Keratinocyte (primary cell): Measurements from ENCODE around the gene SLC25A43. TPM values are rescaled to one million over a fixed set of nuclear protein-coding genes. Genes with fewer than 3 reads are reported as not detected.

Experiments
- DNase-seq: peaks from one replicate; pipeline ENCODE4 v3.0.0-alpha.2; 2011; ENCODE audit warnings: low read depth, missing footprints, low spot score
- FAIRE-seq: peaks from 2 replicates; lab custom pipeline; 2011; peaks lifted over from hg19 to GRCh38; lab: Jason Lieb, UNC
- H2AFZ ChIP-seq: 2 replicates; pipeline ENCODE4 v1.6.0; 2012; ENCODE audit warnings: low read length, control low read depth, inconsistent platforms; ENCODE audit not compliant: control insufficient read depth
- H3K27ac ChIP-seq: 2 replicates; pipeline ENCODE4 v1.5.1; 2011; ENCODE audit warnings: low read length; ENCODE audit not compliant: control insufficient read depth, insufficient read depth
- H3K27me3 ChIP-seq: 3 replicates; pipeline ENCODE4 v1.6.0; 2011; ENCODE audit warnings: low read length; ENCODE audit not compliant: control insufficient read depth, insufficient read depth; ENCODE audit errors: extremely low read depth
- H3K36me3 ChIP-seq, 2 experiments: 2 replicates in 1 of 2; 3 replicates in 1 of 2; pipeline ENCODE4 v1.5.1; 2011; ENCODE audit warnings: low read length in 2 of 2, mild to moderate bottlenecking in 1 of 2; ENCODE audit not compliant: control insufficient read depth in 2 of 2, insufficient read depth in 2 of 2; ENCODE audit errors: extremely low read depth in 1 of 2
- H3K4me1 ChIP-seq: 3 replicates; pipeline ENCODE4 v1.5.1; 2011; ENCODE audit warnings: low read length; ENCODE audit not compliant: control insufficient read depth, insufficient read depth; ENCODE audit errors: extremely low read depth
- H3K4me2 ChIP-seq: 3 replicates; pipeline ENCODE4 v1.6.0; 2011; ENCODE audit warnings: low read depth, low read length; ENCODE audit not compliant: control insufficient read depth, insufficient read depth; ENCODE audit errors: extremely low read depth
- H3K4me3 ChIP-seq, 3 experiments: fragments of 200-600 bp in 1 of 3; sonication (generic) in 1 of 3; 2 replicates in 2 of 3; 3 replicates in 1 of 3; pipeline ENCODE4 v1.5.1; 2011 to 2016; ENCODE audit warnings: low read length in 3 of 3, mild to moderate bottlenecking in 3 of 3, control low read depth in 2 of 3, inconsistent platforms in 1 of 3, low read depth in 1 of 3, mixed read lengths in 1 of 3, mixed run types in 1 of 3, moderate library complexity in 1 of 3; ENCODE audit not compliant: control insufficient read depth in 2 of 3, insufficient read depth in 2 of 3; ENCODE audit errors: extremely low read depth in 1 of 3
- H3K79me2 ChIP-seq: 2 replicates; pipeline ENCODE4 v1.6.0; 2012; ENCODE audit warnings: low read length; ENCODE audit not compliant: control insufficient read depth, insufficient read depth
- H3K9ac ChIP-seq: 3 replicates; pipeline ENCODE4 v1.6.0; 2011; ENCODE audit warnings: low read length; ENCODE audit not compliant: control insufficient read depth, insufficient read depth; ENCODE audit errors: extremely low read depth
- H3K9me1 ChIP-seq: 3 replicates; pipeline ENCODE4 v1.6.0; 2011; ENCODE audit warnings: low read length; ENCODE audit not compliant: control insufficient read depth, insufficient read depth; ENCODE audit errors: extremely low read depth
- H3K9me3 ChIP-seq: 2 replicates; pipeline ENCODE4 v1.5.1; 2012; ENCODE audit warnings: low read depth, low read length; ENCODE audit not compliant: control insufficient read depth
- H4K20me1 ChIP-seq: 3 replicates; pipeline ENCODE4 v1.6.0; 2011; ENCODE audit warnings: low read length; ENCODE audit not compliant: control insufficient read depth, insufficient read depth; ENCODE audit errors: extremely low read depth
- CTCF ChIP-seq, 3 experiments: IDR thresholded peaks in 1 of 3; conservative IDR thresholded peaks in 1 of 3; optimal IDR thresholded peaks in 1 of 3; 2 replicates in 2 of 3; 3 replicates in 1 of 3; pipeline versions ENCODE3 to v1.5.1; 2011; ENCODE audit warnings: low read length in 3 of 3, mild to moderate bottlenecking in 3 of 3, moderate library complexity in 2 of 3, control low read depth in 1 of 3, inconsistent platforms in 1 of 3; ENCODE audit not compliant: insufficient read depth in 2 of 3; ENCODE audit errors: extremely low read depth in 1 of 3
- EZH2 ChIP-seq: IDR thresholded peaks from one replicate; pipeline ENCODE4 v1.6.1; 2012; ENCODE audit warnings: inconsistent platforms, mild to moderate bottlenecking, low read length, moderate library complexity
- dilution Hi-C: fragments of 300-500 bp; cut with MboI; formaldehyde crosslinking; loops from one replicate; pipeline ENCODE4 v1.7.0; 2020; ENCODE audit warnings: low sequenced_read_pairs; ENCODE audit not compliant: extremely low pct_ligation_motif_present
- polyA plus RNA-seq, 5 experiments: library from polyadenylated mRNA; depleted of rRNA in 3 of 5; stranded (reverse) in 3 of 5; stranded (forward) in 1 of 5; unstranded in 1 of 5; fragments of >200 nt; gene quantifications; 1 replicate in 1 of 5; 2 replicates in 3 of 5; 3 replicates in 1 of 5; pipeline versions ENCODE4 v1.2.1 to v1.2.3, GENCODE V29; 2011 to 2012; ENCODE audit warnings: missing spikeins in 2 of 5, low read depth in 1 of 5, low replicate concordance in 1 of 5

SLC25A43 gene
- polyA plus RNA-seq, 1 donor (not counting 4 experiments of a cell fraction or from before 2014, with no cell fraction given): 23.0 TPM

GRCh38 chrX:119469313-119469635 is 70.1 kb downstream of the SLC25A43 start:
- Histone ChIP-seq H3K4me2 (peak overlapping the region; percentile 80), H4K20me1 (peaks cover 7% of the 10 kb centered on the region), H3K9ac (peak overlapping the region; percentile 72), H3K9me3 (no peaks in the 10 kb centered on the region), H3K4me3 (peak overlapping the region; percentile 77 to 82 (median 77)), H3K79me2 (peaks cover 9% of the 10 kb centered on the region), H3K4me1 (no peaks in the 10 kb centered on the region), H3K9me1 (no peaks in the 10 kb centered on the region), H3K27me3 (no peaks in the 10 kb centered on the region), H3K27ac (peak overlapping the region; percentile 43), H3K36me3 (peaks cover 0 to 9% of the 10 kb centered on the region in 2 experiments), H2AFZ (no peak overlapping the region)
- FAIRE-seq (no peak), DNase-seq (no peak)
- dilution Hi-C loops: no loop called here
- TF ChIP-seq CTCF (optimal IDR thresholded peaks at IDR 0.05 in 1 of 3, IDR thresholded peaks at IDR 0.05 in 1 of 3, conservative IDR thresholded peaks at IDR 0.05 in 1 of 3; ENCODE audit: extremely low read depth in 1 of 3, insufficient read depth in 2 of 3, low read length in 3 of 3) (peak in 1 of 3 experiments; percentile 3), EZH2 (no peak)

DNA sequence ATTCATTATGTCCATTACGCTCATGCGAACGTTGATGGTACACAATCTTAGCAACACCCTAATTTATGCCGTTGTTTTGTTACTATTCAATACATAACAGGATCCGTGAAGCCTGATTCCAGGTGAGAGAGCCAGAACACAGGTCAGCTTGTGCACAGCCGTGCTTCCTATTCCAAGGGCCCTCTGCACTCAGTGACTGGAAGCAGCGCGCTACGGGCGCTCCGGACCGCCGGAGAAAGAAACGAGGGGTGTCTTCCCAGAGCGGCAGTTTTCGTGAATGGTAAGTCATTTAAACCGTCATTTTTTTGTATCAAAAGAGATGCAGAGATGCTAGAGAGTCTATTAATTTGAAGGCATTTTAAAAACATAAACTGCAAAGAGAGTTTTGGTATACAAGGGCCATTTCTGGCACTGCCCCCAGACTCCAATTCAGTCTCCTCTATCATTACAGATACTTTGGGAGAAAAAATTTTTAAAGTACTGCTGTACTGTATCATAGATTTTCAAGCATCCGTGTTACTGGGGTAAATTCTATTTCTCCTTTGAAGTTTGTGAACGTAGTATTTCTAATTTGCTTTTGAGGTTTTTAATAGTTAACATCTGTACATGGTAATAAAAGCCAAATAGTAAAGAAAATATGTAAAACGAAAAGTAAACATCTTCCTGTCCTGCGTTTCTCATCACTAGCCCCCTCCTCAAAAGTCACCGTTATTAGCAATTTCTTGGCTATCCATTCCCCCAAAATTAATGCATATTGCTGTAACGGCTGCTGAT is 75.7 kb downstream of the SLC25A43 start:
- H3K4me2 ChIP-seq: no peak overlapping the region
- H3K27me3 ChIP-seq: no peaks in the 10 kb centered on the region
- H4K20me1 ChIP-seq: peaks cover 4% of the 10 kb centered on the region
- H2AFZ ChIP-seq: no peak overlapping the region
- H3K9me3 ChIP-seq: no peaks in the 10 kb centered on the region
- TF ChIP-seq EZH2 (no peak), CTCF (optimal IDR thresholded peaks at IDR 0.05 in 1 of 3, IDR thresholded peaks at IDR 0.05 in 1 of 3, conservative IDR thresholded peaks at IDR 0.05 in 1 of 3; ENCODE audit: extremely low read depth in 1 of 3, insufficient read depth in 2 of 3, low read length in 3 of 3) (no peak)
- dilution Hi-C loops: no loop called here
- H3K9ac ChIP-seq: no peak overlapping the region
- FAIRE-seq: no peak
- no peaks in the 10 kb centered on the region for H3K79me2 ChIP-seq
- no peaks in the 10 kb centered on the region for H3K9me1 ChIP-seq
- no peak overlapping the region for H3K27ac ChIP-seq
- H3K36me3 ChIP-seq: peaks cover 0 to 5% of the 10 kb centered on the region in 2 experiments
- DNase-seq: no peak
- peaks cover 7% of the 10 kb centered on the region for H3K4me1 ChIP-seq
- H3K4me3 ChIP-seq: no peak overlapping the region
